NB4 (cell line): ENCODE results near the gene ANXA2R.
"Not testable (repeated sequence)": the region's sequence is repeated elsewhere in the genome, so short reads cannot be mapped to it uniquely, and the experiment has no call there.

Experiments used
- POLR2A ChIP-seq: IDR thresholded peaks from 2 replicates; pipeline ENCODE4 v1.6.1; 2011; ENCODE audit warnings: mild to moderate bottlenecking; ENCODE audit not compliant: insufficient read length; ENCODE audit errors: extremely low read depth
- TF ChIP-seq, protein P1 (sequence below): IDR thresholded peaks from 2 replicates; pipeline ENCODE4 v1.6.1; 2011; ENCODE audit warnings: low read depth, low read length
- TF ChIP-seq, protein P2 (sequence below): IDR thresholded peaks from one replicate; pipeline ENCODE4 v1.5.1; 2012; ENCODE audit warnings: low read depth, low read length

DNA sequence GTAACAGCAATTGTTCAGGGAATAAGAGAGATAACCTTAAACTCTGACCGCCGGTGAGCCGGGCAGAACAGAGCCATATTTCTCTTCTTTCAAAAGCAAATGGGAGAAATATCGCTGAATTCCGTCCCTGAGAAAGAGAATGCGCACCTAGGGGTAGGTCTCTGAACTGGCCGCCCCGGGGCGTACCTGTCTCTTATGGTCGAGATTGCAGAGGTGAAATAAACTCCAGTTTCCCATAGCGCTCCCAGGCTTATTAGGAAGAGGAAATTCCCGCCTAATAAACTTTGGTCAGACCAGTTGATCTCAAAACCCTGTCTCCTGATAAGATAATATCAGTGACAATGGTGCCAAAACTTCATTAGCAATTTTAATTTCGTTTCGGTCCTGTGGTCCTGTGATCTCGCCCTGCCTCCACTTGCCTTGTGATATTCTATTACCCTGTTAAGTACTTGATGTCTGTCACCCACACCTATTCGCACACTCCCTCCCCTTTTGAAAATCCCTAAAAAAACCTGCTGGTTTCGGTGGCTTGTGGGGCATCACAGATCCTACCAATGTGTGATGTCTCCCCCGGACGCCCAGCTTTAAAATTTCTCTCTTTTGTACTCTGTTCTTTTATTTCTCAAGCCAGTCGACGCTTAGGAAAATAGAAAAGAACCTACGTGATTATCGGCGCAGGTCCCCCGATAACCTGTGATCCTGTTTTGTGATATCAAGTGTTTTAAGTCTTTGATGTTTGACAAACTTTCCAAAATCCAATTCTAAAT is 14.8 kb downstream of the ANXA2R start:
- TF ChIP-seq, protein P1, sequence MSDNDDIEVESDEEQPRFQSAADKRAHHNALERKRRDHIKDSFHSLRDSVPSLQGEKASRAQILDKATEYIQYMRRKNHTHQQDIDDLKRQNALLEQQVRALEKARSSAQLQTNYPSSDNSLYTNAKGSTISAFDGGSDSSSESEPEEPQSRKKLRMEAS = not testable (repeated sequence)
- TF ChIP-seq, protein P2, sequence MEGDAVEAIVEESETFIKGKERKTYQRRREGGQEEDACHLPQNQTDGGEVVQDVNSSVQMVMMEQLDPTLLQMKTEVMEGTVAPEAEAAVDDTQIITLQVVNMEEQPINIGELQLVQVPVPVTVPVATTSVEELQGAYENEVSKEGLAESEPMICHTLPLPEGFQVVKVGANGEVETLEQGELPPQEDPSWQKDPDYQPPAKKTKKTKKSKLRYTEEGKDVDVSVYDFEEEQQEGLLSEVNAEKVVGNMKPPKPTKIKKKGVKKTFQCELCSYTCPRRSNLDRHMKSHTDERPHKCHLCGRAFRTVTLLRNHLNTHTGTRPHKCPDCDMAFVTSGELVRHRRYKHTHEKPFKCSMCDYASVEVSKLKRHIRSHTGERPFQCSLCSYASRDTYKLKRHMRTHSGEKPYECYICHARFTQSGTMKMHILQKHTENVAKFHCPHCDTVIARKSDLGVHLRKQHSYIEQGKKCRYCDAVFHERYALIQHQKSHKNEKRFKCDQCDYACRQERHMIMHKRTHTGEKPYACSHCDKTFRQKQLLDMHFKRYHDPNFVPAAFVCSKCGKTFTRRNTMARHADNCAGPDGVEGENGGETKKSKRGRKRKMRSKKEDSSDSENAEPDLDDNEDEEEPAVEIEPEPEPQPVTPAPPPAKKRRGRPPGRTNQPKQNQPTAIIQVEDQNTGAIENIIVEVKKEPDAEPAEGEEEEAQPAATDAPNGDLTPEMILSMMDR = not testable (repeated sequence)
- TF ChIP-seq POLR2A = not testable (repeated sequence)
